LHCN-M2 (cell line): ENCODE measurements around the gene HSBP1L1. TPM values are rescaled to one million over a fixed set of nuclear protein-coding genes. Genes with fewer than 3 reads are reported as not detected.
A peak's percentile ranks its signal among the peaks of the same experiment; 100 is the strongest.

Source experiments
- DNase-seq: peaks from one replicate; pipeline ENCODE4 v3.0.0-alpha.2; 2012; ENCODE audit warnings: low read depth
- polyA plus RNA-seq: library from polyadenylated mRNA; unstranded; fragments of >200 nt; gene quantifications from one replicate; pipeline ENCODE4 v1.2.1, GENCODE V29; 2012; ENCODE audit warnings: missing spikeins
- total RNA-seq: library from RNA; depleted of rRNA; stranded (reverse); fragments of >200 nt; gene quantifications from 2 replicates; pipeline ENCODE4 v1.2.3, GENCODE V29; 2014; rRNA removed

The HSBP1L1 gene
- total RNA-seq: not detected in 2 replicates
- 0.78 TPM for polyA plus RNA-seq

DNA sequence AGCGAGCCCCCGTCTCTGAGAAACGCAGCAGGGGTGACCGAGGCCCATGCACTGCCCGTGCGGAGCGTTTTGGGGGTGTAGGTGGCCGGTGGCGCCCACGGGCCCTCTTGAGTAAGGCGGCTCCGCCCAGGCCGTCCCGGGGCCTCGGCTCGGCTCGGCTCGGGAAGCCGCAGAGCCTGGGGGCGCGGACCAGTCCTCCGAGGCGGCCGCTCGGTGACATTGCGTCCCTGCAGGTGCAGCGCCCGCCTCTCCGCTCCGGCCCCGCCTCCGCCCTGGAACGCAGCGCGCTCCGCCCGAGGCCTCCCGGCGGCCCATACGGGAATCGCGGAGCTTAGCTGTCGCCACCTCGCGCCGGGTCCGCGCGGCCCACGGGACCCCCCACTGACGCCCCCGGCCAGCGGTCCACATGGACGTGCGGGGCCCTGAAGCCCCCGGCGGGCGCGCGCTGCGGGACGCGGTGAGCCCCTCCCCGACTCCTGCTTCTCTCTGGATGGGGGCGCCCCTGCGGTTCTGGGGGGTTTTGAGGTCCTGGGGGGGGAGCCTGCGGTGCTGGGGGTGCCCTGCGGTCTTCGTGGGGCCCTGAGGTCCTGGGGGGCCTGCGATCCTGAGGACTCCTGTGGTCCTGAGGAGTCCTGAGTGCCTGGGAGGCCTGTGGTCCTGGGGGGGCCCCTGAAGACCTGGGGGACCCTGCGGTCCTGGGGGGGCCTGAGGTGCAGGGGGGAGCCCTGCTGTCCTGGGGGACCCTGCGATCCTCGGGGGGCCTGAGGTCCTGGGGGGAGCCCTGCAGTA lies at the start of gene HSBP1L1:
Gene HSBP1L1 (plus strand): TSS at position 314 of the 789 bp plus-strand sequence. CDS start 93 bp downstream, at position 407.
- no peak for DNase-seq

- no peak for DNase-seq
These were observed 49.0 kb upstream of the HSBP1L1 start for GRCh38 chr18:79915161-79916127.

- no peak for DNase-seq
These were observed 48.3 kb upstream of the HSBP1L1 start for GRCh38 chr18:79916128-79916494.

DNA sequence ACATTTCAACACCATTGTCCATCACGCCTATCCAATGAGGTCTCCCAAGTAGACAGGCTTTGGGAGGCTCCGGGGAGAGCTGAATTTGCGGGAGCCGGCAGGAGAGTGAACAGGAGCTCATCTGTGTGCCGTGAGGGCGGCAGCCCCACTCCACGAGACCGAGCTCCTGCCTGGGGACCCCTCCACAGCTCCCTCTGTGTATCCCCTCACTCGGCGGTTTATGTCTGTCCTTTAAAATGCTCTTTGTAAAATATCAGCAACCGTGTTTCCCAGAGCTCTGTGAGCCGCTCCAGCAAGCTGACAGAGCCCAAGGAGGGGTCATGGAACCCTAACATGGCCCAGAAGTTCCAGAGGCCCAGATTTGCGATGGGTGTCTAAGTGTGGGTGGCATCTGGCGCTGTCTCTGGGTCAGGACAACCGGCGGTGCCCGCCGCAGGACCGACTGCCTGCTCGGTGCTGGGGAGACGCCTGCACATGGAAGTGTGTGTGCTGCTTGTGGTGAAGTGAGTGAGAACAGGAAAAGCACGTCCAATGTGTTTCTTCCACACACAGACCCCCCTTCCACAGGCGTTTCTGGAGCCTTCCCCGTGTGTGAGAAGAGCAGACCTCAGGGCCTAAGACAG lies 47.8 kb upstream of the HSBP1L1 start:
- DNase-seq: no peak

DNA sequence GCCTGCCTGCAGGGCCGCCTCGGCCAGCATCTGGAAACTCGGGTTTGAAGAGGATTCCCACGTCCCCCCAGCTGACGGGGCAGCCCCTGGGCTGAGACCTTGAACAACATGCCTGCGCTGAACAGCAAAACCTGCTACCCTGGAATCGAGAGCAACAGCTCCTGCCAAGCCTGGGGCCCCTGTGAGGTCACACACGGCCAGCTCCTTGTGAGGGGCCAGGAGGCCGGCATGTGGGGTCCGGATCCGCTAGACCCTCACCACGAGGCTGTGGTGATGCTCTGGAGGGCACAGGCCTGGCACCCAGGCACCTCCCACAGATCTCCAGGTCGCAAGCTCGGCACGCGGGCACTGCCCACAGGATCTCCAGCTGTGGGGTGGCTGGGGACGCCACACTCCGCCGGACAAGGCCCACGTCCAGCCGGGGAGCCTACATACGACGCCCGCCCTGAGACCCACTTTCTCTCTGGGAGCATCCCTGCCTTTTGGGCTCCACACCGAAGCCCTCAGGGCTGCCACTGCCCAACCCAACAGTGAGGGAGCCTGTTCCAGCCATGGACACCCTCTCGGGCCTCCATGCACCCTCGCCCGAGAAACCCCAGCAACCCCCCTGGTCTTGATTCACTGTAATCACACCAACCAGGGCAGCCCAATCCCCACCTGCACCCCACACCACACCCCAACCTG lies 47.1 kb upstream of the HSBP1L1 start:
- no peak for DNase-seq

- DNase-seq: no peak
These were observed 46.4 kb upstream of the HSBP1L1 start for GRCh38 chr18:79917853-79918614.

DNA sequence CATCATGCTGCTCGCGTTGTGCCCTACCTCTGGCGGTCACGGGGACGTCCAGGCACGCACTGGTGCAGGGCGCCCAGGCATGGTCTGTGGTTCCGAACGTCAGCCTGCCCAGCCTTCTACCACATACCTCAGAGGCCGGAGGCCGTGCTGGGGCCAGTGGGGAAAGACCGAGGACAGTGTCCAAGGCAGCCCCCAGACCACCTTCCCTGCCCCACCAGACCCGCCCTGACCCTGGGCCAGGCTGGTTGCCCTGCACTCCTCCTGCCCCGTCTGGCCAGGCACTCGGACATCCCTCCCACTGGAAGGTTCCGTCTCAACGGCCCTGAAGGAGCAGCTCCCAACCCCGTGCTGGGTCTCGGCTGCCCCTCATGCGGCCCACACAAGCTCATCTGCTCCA lies 45.8 kb upstream of the HSBP1L1 start:
- no peak for DNase-seq

DNA sequence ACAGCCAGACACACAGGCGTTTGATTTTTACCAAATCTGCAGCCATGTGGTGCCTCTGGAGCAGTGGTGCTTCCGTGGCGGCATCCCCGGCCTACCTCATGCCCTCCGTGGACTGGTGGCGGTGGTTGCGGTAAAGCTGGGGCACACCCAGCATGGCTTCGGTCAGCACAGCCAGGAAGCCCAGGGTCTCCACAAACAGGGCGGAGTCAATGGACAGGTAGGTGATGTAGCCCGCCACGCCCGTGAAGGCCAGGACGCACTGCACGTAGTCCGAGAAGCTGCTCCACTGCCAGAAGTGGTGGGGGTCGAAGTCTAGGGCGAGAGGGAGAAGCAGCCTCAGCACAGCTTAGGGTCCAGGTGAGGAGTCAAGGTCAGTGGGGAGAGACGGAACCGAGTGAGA lies 45.4 kb upstream of the HSBP1L1 start:
- no peak for DNase-seq

- no peak for DNase-seq
These were observed 42.2 kb upstream of the HSBP1L1 start for GRCh38 chr18:79921984-79922965.

DNA sequence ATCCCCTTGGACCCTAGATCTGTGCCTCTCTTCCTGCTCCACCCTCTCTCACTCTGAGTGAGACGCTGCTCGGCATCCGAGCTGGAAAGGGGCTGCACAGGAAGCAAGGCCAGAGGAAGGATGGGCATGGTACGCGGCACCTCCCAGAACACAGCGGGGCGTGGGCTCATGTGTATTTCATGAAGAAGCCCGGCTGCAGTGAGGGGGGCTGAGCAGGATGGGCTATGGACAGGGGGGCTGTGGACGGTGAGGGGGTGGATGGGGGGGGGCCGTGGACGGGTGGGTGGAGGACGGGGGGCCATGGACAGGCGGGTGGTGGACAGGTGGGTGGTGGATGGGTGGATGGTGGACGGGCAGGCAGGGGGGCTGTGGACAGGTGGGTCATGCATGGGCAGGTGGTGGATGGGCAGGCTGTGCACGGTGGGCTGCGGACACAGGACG lies 41.5 kb upstream of the HSBP1L1 start:
- no peak for DNase-seq

GRCh38 chr18:79923896-79924585 lies 40.4 kb upstream of the HSBP1L1 start:
- DNase-seq: no peak

DNA sequence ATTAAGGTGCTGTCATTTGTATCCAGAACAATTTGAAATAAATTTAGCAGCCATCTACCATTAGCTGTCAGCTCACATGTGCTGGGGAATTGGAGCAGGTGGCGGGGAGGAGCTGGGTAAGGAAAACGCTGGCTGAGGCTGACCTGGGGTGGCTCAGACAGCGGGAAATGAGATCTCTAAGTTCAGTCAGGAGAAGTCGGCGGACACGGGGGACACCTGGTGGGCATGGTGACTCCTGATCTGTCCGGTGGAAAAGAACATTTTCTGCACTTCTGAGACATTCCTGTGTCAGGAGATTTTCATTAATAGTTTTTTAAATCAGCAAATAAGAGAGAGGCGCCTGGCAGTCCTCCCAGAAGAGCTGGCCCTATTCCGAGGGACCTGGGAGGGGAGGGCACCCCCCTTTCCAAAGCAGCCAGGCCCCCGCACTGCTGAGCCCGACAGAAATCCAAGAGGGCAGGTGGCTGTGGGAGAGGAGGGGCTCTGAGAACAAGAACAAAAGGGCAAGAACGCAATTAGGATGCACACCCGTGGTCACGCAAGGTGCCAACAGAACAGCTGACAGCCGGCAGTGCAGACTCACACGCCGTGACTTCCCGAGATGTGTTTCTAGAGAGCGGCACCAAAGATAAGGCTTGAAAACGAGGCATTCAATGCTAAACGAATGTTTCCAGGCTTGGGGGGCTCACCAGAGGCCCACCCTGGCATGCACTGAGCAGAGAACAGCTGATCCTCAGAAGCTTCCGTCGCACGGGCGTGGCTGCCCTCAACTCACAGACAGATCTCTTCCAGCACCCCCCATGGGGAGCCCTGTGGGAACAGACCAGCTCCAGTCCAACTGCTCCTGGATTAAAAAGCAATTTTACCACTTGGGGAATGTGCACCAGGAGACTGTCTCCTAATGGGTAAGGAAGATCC lies 39.4 kb upstream of the HSBP1L1 start:
- DNase-seq: peak; percentile 50

DNA sequence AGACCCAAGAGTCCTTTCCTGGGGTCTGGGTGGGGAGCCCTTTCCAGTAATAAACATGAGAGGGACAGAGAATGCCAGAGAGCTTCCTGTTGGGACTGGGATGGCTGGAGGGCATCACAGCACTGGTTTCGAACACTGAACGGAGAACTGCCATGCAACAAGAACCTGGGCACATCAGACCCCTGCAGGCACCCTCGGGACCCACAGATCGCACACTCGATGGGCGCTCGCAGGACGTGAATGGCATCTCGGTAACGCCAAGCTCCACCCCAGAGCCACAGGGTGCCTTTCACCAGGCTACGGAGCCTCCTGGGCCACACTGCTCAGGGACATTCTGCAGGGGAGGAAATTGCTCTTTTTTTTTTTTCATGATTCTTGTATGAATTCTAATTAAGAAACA lies 38.1 kb upstream of the HSBP1L1 start:
- no peak for DNase-seq

GRCh38 chr18:79926715-79927606 lies 37.5 kb upstream of the HSBP1L1 start:
- no peak for DNase-seq

GRCh38 chr18:79927607-79928562 lies 36.6 kb upstream of the HSBP1L1 start:
- no peak for DNase-seq
